Hepatocyte (in vitro differentiated cells): ENCODE data around the gene SH3BP1. TPM values are rescaled to one million over a fixed set of nuclear protein-coding genes. Genes with fewer than 3 reads are reported as not detected.
A peak's percentile ranks its signal among the peaks of the same experiment; 100 is the strongest.
"Not testable (repeated sequence)": the region's sequence is repeated elsewhere in the genome, so short reads cannot be mapped to it uniquely, and the experiment has no call there.

Source experiments
- DNase-seq: peaks from one replicate; pipeline ENCODE4 v3.0.0-alpha.2; 2016; ENCODE audit warnings: low spot score
- H2AFZ ChIP-seq: fragments of 200-600 bp; sonication (generic); 2 replicates; pipeline ENCODE4 v1.6.0; 2016; ENCODE audit warnings: antibody characterized with exemption, mild to moderate bottlenecking
- H3K27ac ChIP-seq: fragments of 200-600 bp; sonication (generic); 2 replicates; pipeline ENCODE4 v1.5.1; 2016; ENCODE audit warnings: mild to moderate bottlenecking
- H3K27me3 ChIP-seq: fragments of 200-600 bp; sonication (generic); 2 replicates; pipeline ENCODE4 v1.6.1; 2016
- H3K36me3 ChIP-seq: fragments of 200-600 bp; sonication (generic); replicated peaks from 2 replicates; pipeline ENCODE4 v1.5.1; 2016; ENCODE audit warnings: low read depth; ENCODE audit not compliant: insufficient read depth
- H3K4me1 ChIP-seq: fragments of 200-600 bp; sonication (generic); 2 replicates; pipeline ENCODE4 v1.5.1; 2016; ENCODE audit warnings: mild to moderate bottlenecking, moderate library complexity; ENCODE audit not compliant: insufficient read depth
- H3K4me2 ChIP-seq: fragments of 200-600 bp; sonication (generic); 2 replicates; pipeline ENCODE4 v1.6.0; 2016
- H3K4me3 ChIP-seq: fragments of 200-600 bp; sonication (generic); 2 replicates; pipeline ENCODE4 v1.5.1; 2016; ENCODE audit warnings: mild to moderate bottlenecking
- H3K79me2 ChIP-seq: fragments of 200-600 bp; sonication (generic); 2 replicates; pipeline ENCODE4 v1.6.0; 2017; ENCODE audit warnings: mild to moderate bottlenecking
- H3K9me2 ChIP-seq: fragments of 200-600 bp; sonication (generic); replicated peaks from 2 replicates; pipeline ENCODE4 v1.6.0; 2017; ENCODE audit warnings: mild to moderate bottlenecking; ENCODE audit not compliant: insufficient read depth
- H3K9me3 ChIP-seq: fragments of 200-600 bp; sonication (generic); 2 replicates; pipeline ENCODE4 v1.5.1; 2016; ENCODE audit warnings: low read depth, mild to moderate bottlenecking
- H4K20me1 ChIP-seq: fragments of 200-600 bp; sonication (generic); 2 replicates; pipeline ENCODE4 v1.6.0; 2016; ENCODE audit warnings: mild to moderate bottlenecking; ENCODE audit not compliant: insufficient read depth, poor library complexity, severe bottlenecking
- EZH2 ChIP-seq: fragments of 200-600 bp; sonication (generic); IDR thresholded peaks from 2 replicates; pipeline ENCODE4 v1.6.1; 2016; ENCODE audit warnings: antibody characterized with exemption, mild to moderate bottlenecking, borderline replicate concordance
- EZH2phosphoT487 ChIP-seq: fragments of 200-600 bp; sonication (generic); IDR thresholded peaks from one replicate; pipeline ENCODE4 v1.6.1; 2018; ENCODE audit warnings: antibody characterized with exemption, mild to moderate bottlenecking, low read depth, moderate library complexity; ENCODE audit not compliant: unreplicated experiment, severe bottlenecking
- WGBS: methylation state at CpG from one replicate; pipeline ENCODE4 v1.1.6; 2016; ENCODE audit warnings: low lambda C conversion rate; ENCODE audit errors: missing lambda C conversion rate; 5-methylcytosine and 5-hydroxymethylcytosine counted together
- polyA plus RNA-seq: library from polyadenylated mRNA; unstranded; fragments of >200 nt; fragmentation: Nextera tagmentation; extraction: Ambion mirVana; gene quantifications from 2 replicates; pipeline ENCODE4 v1.2.1, GENCODE V29; 2016
- total RNA-seq: library from RNA; depleted of rRNA; stranded (reverse); fragments of >200 nt; gene quantifications from 2 replicates; pipeline ENCODE4 v1.2.3, GENCODE V29; 2014
- TF ChIP-seq, protein P1 (sequence below): fragments of 200-600 bp; sonication (generic); IDR thresholded peaks from 2 replicates; pipeline ENCODE4 v1.5.1; 2016; ENCODE audit warnings: antibody characterized with exemption, mild to moderate bottlenecking; ENCODE audit not compliant: poor library complexity

Gene SH3BP1, protein sequence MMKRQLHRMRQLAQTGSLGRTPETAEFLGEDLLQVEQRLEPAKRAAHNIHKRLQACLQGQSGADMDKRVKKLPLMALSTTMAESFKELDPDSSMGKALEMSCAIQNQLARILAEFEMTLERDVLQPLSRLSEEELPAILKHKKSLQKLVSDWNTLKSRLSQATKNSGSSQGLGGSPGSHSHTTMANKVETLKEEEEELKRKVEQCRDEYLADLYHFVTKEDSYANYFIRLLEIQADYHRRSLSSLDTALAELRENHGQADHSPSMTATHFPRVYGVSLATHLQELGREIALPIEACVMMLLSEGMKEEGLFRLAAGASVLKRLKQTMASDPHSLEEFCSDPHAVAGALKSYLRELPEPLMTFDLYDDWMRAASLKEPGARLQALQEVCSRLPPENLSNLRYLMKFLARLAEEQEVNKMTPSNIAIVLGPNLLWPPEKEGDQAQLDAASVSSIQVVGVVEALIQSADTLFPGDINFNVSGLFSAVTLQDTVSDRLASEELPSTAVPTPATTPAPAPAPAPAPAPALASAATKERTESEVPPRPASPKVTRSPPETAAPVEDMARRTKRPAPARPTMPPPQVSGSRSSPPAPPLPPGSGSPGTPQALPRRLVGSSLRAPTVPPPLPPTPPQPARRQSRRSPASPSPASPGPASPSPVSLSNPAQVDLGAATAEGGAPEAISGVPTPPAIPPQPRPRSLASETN
- total RNA-seq (6.4 and 14.0 TPM in 2 replicates), polyA plus RNA-seq (12.3 and 21.6 TPM in 2 replicates)

DNA sequence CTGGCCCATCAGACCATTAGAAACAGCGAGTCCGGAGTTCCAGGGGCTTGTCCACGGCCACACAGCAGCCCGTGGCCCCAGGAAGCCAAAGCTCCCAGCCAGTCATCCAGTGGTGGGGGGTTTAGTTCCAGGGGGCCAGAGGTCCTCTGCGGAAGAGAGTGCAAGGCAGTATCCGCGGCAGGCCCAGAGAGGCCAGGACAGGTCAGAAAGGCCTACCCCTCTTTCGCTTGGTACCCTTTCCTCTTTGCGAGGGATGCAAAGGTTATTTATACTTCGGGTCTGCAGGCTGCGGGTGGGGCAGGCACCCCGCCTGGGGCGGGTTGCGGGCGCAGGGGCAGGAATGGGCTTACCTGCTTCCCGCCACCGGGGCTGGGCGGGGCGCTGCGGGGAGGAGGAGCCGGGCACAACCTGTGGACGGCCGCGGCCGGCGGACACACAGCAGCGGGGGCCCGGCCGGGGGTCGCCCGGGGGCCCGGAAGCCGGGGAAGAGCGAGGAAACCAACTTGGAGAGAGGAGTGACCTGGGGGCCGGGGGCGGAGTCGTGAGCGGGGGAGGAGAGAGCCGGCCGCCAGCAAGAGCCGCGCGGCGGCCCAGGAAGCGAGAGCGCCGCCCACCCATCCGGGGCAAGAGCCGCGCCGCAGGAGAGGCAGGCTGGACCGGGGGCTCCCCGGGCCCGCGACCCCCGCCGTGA is at the start of gene SH3BP1:
SH3BP1 (plus strand) TSS at position 600 of the 691 bp plus-strand sequence. CDS start 119 bp downstream, outside the sequence.
- H3K27me3 ChIP-seq = no peaks in the 10 kb centered on the region
- H3K79me2 ChIP-seq = peaks cover 41% of the 10 kb centered on the region
- no peaks in the 10 kb centered on the region for H3K36me3 ChIP-seq
- H2AFZ ChIP-seq = peak within 1 kb of the TSS; percentile 86
- peak within 1 kb of the TSS; percentile 96 for H3K4me3 ChIP-seq
- H4K20me1 ChIP-seq = no peaks in the 10 kb centered on the region
- peak within 1 kb of the TSS; percentile 95 for H3K27ac ChIP-seq
- H3K4me1 ChIP-seq = peaks cover 70% of the 10 kb centered on the region
- peak; percentile 81 for DNase-seq
- H3K4me2 ChIP-seq = peak within 1 kb of the TSS; percentile 99
- no peak for TF ChIP-seq EZH2
- H3K9me2 ChIP-seq = no peaks in the 10 kb centered on the region
- no peaks in the 10 kb centered on the region for H3K9me3 ChIP-seq
- 26% methylated on average over 14 of the region's 57 CpGs for WGBS

DNA sequence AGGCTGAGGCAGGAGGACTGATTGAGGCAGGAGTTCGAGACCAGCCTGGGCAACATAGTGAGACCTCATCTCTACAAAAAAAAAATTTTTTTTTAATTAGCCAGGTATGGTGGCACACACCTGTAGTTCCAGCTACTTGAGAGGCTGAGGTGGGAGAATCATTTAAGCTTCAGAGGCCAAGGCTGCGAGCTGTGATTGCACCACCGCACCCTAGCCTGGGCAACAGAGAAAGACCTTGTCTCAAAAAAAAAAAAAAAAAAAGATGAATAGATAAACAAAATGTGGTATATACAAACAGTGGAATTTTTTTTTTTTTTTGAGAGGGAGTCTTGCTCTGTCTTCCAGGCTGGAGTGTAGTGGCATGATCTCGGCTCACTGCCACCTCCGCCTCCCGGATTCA is 48.4 kb upstream of the SH3BP1 start:
- not testable (repeated sequence) for H3K27me3 ChIP-seq, H3K36me3 ChIP-seq, H3K9me3 ChIP-seq, DNase-seq, H3K4me2 ChIP-seq, H3K4me1 ChIP-seq, H3K9me2 ChIP-seq, H2AFZ ChIP-seq, H3K27ac ChIP-seq, H3K79me2 ChIP-seq, H4K20me1 ChIP-seq, H3K4me3 ChIP-seq
- WGBS = 92% methylated on average over 6 of the region's 6 CpGs

DNA sequence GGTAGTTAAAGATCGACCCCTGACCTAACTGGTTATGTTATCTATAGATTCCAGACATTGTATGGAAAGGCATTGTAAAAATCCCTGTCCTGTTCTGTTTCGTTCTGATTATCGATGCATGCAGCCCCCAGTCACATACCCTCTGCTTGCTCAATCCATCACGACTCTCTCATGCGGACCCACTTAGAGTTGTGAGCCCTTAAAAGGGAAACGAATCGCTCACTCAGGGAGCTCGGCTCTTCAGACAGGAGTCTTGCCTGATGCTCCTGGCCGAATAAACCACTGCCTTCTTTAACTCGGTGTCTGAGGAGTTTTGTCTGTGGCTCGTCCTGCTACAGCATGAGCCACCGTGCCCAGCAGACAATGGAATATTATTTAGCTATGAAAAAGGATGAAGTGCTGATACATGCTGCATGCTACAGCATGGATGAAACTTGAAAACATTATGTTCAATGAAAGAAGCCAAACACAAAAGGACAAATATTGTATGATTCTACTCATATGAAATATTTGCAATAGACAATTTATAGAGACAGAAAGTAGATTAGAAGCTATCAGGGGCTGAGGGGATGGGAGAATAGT is 47.6 kb upstream of the SH3BP1 start:
- Histone ChIP-seq H3K4me1 (no peaks in the 10 kb centered on the region), H3K4me3 (no peak overlapping the region), H3K9me2 (no peaks in the 10 kb centered on the region), H3K36me3 (no peaks in the 10 kb centered on the region), H3K79me2 (no peaks in the 10 kb centered on the region), H3K4me2 (peak overlapping the region; percentile 54), H4K20me1 (no peaks in the 10 kb centered on the region), H3K27me3 (no peaks in the 10 kb centered on the region), H3K9me3 (no peaks in the 10 kb centered on the region), H3K27ac (no peak overlapping the region), H2AFZ (no peak overlapping the region)
- 57% methylated on average over 12 of the region's 12 CpGs for WGBS
- no peak for DNase-seq
- no peak for TF ChIP-seq EZH2phosphoT487
- TF ChIP-seq EZH2 = no peak
- TF ChIP-seq, protein P1, sequence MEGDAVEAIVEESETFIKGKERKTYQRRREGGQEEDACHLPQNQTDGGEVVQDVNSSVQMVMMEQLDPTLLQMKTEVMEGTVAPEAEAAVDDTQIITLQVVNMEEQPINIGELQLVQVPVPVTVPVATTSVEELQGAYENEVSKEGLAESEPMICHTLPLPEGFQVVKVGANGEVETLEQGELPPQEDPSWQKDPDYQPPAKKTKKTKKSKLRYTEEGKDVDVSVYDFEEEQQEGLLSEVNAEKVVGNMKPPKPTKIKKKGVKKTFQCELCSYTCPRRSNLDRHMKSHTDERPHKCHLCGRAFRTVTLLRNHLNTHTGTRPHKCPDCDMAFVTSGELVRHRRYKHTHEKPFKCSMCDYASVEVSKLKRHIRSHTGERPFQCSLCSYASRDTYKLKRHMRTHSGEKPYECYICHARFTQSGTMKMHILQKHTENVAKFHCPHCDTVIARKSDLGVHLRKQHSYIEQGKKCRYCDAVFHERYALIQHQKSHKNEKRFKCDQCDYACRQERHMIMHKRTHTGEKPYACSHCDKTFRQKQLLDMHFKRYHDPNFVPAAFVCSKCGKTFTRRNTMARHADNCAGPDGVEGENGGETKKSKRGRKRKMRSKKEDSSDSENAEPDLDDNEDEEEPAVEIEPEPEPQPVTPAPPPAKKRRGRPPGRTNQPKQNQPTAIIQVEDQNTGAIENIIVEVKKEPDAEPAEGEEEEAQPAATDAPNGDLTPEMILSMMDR = no peak

DNA sequence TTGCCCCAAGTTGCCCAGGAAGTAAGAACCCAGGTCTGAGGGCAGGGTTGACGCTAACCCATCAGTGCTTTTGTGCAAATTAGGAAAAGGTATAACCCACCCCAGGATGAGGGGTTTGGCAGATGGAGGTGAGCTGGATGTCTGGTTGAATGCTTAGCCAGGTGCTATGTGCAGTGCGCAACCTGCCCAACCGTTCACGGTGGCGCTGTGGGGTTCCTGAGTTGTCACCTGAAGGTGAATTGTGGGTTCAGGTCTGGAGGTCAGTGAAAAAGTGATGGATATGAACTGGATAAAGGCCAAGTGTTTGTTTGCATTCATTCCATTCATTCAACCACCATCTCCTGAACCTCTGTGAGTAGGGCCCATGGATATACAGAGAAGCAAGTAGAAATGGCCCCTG is 45.2 kb upstream of the SH3BP1 start:
- no peak overlapping the region for H3K4me3 ChIP-seq
- H3K4me2 ChIP-seq = no peak overlapping the region
- H3K27ac ChIP-seq = no peak overlapping the region
- H3K79me2 ChIP-seq = no peaks in the 10 kb centered on the region
- TF ChIP-seq, protein P1 = no peak
- TF ChIP-seq EZH2phosphoT487 (no peak), EZH2 (no peak)
- H4K20me1 ChIP-seq = no peaks in the 10 kb centered on the region
- no peak overlapping the region for H2AFZ ChIP-seq
- no peak for DNase-seq
- no peaks in the 10 kb centered on the region for H3K9me3 ChIP-seq
- no peaks in the 10 kb centered on the region for H3K27me3 ChIP-seq
- no peaks in the 10 kb centered on the region for H3K36me3 ChIP-seq
- no peaks in the 10 kb centered on the region for H3K9me2 ChIP-seq
- WGBS = 80% methylated on average over 5 of the region's 5 CpGs
- no peaks in the 10 kb centered on the region for H3K4me1 ChIP-seq
